ENCODE measurements around the gene OVOL1.

The OVOL1 gene

DNA sequence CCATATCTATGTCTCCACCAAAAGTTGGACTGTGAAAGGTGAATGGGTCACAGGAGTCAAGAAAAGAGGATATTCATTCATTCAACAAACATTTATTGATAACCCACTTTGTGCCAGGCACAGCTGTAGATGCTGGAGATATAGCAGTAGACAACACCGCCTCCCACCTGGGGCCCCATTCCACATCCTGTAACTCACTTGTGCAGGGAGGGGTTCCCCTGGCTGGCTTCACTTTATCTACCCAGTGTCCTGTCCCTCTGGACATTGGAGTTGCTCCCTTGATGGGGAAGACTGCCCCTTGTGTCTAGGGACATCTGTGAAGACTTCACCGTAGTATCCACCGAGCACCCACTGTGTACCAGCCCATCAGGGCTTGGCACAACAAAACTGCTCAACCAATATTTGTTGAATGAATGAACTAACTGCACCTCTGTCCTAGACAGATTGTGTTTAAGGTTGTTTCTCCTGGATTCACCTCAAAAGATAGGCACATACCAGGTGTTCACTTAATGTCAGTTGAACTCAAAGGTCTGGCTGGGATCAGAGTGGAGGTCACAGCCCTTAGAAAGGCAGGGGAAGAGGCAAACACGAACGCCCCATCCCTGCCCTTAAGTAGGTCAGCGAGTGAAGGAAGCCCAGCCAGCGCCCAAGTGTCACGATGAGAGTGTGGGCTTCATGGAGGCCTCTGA is 1.4 kb upstream of the OVOL1 start:
- WGBS (ENCODE audit: insufficient coverage): 81% methylated on average over 3 of the region's 8 CpGs
- no peak overlapping the region for H3K27ac ChIP-seq (ENCODE audit: insufficient read depth in 1 of 2, low read depth in 1 of 2, low read length in 2 of 2, poor library complexity in 1 of 2, severe bottlenecking in 2 of 2)
- DNase-seq: no peak
- H3K36me3 ChIP-seq (ENCODE audit: control insufficient read depth in 4 of 4, insufficient read depth in 4 of 4, low read length in 3 of 4): no peaks in the 10 kb centered on the region
- H3K4me1 ChIP-seq (ENCODE audit: control extremely low read depth in 1 of 4, control insufficient read depth in 4 of 4, insufficient read depth in 4 of 4, low read length in 3 of 4): peaks cover 0 to 29% (median 27%) of the 10 kb centered on the region in 4 experiments
- peaks cover 0 to 81% (median 31%) of the 10 kb centered on the region in 5 experiments for H3K27me3 ChIP-seq (replicated peaks in 2 of 5; ENCODE audit: control insufficient read depth in 4 of 5, insufficient read depth in 5 of 5, low read length in 4 of 5)
- ChIA-PET POLR2A (no interaction called here), CTCF (interaction anchor here (0.8 to 10.9 kb wide), 5 partner anchors 18 to 104 kb away, joined by 3 to 137 read pairs (median 3); partner anchors contain the start of gene KAT5)
- H3K4me3 ChIP-seq (ENCODE audit: control insufficient read depth in 1 of 7, extremely low read depth in 1 of 7, insufficient read depth in 4 of 7, low read depth in 2 of 7, low read length in 6 of 7): no peak overlapping the region
- no peaks in the 10 kb centered on the region for H3K9me3 ChIP-seq (ENCODE audit: control extremely low read depth in 1 of 5, control insufficient read depth in 4 of 5, insufficient read depth in 2 of 5, low read depth in 1 of 5, low read length in 4 of 5)

DNA sequence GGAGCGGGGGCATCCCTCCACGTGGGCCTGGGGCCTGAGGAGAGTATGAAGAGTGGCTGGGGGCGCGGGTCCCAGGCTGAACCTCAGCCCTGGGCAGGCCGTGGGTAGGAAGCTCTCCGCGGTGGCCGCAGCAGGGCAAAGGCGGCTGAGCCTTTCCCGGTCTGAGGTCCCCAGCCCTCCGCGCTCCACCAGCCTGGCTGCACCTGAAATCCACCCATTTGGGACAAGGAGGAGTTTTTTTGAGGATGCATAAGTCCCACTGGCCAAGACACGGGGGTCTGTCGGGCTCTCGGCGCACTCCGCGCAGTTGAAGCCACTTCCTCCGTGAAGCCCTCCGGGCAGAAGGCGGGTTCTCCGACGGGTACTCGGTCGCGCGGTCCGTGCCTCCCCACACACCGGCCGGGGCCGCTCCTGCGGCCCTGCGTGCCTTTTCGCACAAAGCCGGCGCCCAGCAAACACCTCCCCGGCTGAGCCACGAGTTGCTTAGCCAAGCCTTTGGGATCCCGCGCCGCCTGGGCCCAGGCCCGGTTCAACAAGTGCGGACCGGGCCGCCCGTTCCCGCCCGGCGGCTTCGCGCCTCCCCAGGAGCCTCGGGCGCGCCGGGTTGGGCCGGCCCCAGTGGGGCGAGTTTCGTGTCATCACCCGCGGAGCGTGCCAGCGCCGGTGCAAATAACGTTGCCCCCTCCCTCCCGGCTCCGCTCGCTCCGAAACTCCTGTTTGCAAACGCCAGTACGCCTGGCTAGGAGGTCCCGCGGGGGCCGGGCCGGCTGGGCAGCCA is 666 bp upstream of the OVOL1 start:
- peak overlapping the region in 3 of 7 experiments; percentile 23 to 36 (median 28) for H3K4me3 ChIP-seq (ENCODE audit: control insufficient read depth in 1 of 7, extremely low read depth in 1 of 7, insufficient read depth in 4 of 7, low read depth in 2 of 7, low read length in 6 of 7)
- peaks cover 0 to 33% (median 31%) of the 10 kb centered on the region in 4 experiments for H3K4me1 ChIP-seq (ENCODE audit: control extremely low read depth in 1 of 4, control insufficient read depth in 4 of 4, insufficient read depth in 4 of 4, low read length in 3 of 4)
- DNase-seq: peak in 1 of 3 donors; percentile 41
- H3K27ac ChIP-seq (ENCODE audit: insufficient read depth in 1 of 2, low read depth in 1 of 2, low read length in 2 of 2, poor library complexity in 1 of 2, severe bottlenecking in 2 of 2): no peak overlapping the region
- POLR2A ChIA-PET: no interaction called here
- CTCF ChIA-PET: interaction anchor here (1.0 kb wide), 1 partner anchor 74 kb away, joined by 3 read pairs; the partner anchor contains the start of gene KAT5
- H3K9me3 ChIP-seq (ENCODE audit: control extremely low read depth in 1 of 5, control insufficient read depth in 4 of 5, insufficient read depth in 2 of 5, low read depth in 1 of 5, low read length in 4 of 5): no peaks in the 10 kb centered on the region
- H3K36me3 ChIP-seq (ENCODE audit: control insufficient read depth in 4 of 4, insufficient read depth in 4 of 4, low read length in 3 of 4): no peaks in the 10 kb centered on the region
- 12% methylated on average over 74 of the region's 74 CpGs for WGBS (ENCODE audit: insufficient coverage)
- peaks cover 0 to 81% (median 31%) of the 10 kb centered on the region in 5 experiments for H3K27me3 ChIP-seq (replicated peaks in 2 of 5; ENCODE audit: control insufficient read depth in 4 of 5, insufficient read depth in 5 of 5, low read length in 4 of 5)

DNA sequence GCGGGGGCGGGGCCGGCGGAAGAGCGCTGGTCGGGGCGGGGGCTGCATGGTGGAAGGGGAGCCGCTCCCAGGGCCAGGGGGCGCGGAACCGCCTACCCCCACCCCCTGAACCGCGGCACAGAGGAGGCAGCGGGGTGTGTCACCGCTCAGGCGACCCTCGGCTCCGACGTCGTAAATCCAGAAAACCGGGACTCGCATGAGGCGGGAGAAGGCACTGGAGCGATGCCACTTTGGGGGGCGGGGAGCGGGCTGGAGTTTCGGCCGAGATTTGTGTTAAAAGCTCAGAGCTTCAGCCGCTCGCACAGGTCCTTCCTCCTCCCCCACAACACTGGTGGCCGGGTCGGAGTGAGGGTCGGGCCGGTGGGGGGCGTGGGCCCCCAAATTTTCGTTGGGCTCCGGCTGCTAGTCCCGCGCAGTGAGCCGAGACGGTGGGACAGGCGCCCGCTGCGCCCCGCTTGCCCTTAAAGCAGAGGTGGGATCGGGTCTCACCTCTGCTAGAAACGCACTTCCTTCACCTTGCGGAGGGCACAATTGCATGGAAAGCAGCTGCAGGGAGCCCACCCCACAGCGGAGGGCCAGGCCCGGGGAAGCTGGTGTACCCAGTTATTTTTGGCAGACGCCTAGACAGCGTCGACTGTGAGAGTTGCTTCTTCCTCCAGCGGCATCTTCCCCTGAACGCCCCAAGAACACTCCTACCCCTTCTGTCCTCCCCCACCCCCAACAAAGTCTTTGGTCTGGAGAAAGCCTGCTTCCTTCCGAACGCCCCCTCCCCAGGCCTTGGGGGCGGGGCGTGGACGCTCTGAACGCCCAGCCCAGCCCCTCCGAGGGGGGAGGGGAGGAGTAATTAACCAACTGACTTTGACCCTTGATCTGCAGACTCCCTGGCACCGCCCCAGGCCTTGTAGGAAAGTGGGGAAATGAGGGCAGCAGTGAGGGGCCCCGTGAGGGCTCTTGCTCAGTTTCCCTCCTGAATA is 1.1 kb downstream of the OVOL1 start:
- Histone ChIP-seq H3K36me3 (ENCODE audit: control insufficient read depth in 4 of 4, insufficient read depth in 4 of 4, low read length in 3 of 4) (no peaks in the 10 kb centered on the region), H3K4me1 (ENCODE audit: control extremely low read depth in 1 of 4, control insufficient read depth in 4 of 4, insufficient read depth in 4 of 4, low read length in 3 of 4) (peaks cover 0 to 42% (median 38%) of the 10 kb centered on the region in 4 experiments), H3K27me3 (replicated peaks in 2 of 5; ENCODE audit: control insufficient read depth in 4 of 5, insufficient read depth in 5 of 5, low read length in 4 of 5) (peaks cover 0 to 65% (median 30%) of the 10 kb centered on the region in 5 experiments), H3K27ac (ENCODE audit: insufficient read depth in 1 of 2, low read depth in 1 of 2, low read length in 2 of 2, poor library complexity in 1 of 2, severe bottlenecking in 2 of 2) (no peak overlapping the region), H3K4me3 (ENCODE audit: control insufficient read depth in 1 of 7, extremely low read depth in 1 of 7, insufficient read depth in 4 of 7, low read depth in 2 of 7, low read length in 6 of 7) (peak overlapping the region in 3 of 7 experiments; percentile 8 to 32 (median 12)), H3K9me3 (ENCODE audit: control extremely low read depth in 1 of 5, control insufficient read depth in 4 of 5, insufficient read depth in 2 of 5, low read depth in 1 of 5, low read length in 4 of 5) (no peaks in the 10 kb centered on the region)
- ChIA-PET CTCF (interaction anchor here (1.1 to 7.5 kb wide), 3 partner anchors 10 to 29 kb away, joined by 3 to 81 read pairs (median 7); partner anchors contain the start of gene AP5B1), POLR2A (no interaction called here)
- DNase-seq: peak in 1 of 3 donors; percentile 36
- 4% methylated on average over 53 of the region's 64 CpGs for WGBS (ENCODE audit: insufficient coverage)

DNA sequence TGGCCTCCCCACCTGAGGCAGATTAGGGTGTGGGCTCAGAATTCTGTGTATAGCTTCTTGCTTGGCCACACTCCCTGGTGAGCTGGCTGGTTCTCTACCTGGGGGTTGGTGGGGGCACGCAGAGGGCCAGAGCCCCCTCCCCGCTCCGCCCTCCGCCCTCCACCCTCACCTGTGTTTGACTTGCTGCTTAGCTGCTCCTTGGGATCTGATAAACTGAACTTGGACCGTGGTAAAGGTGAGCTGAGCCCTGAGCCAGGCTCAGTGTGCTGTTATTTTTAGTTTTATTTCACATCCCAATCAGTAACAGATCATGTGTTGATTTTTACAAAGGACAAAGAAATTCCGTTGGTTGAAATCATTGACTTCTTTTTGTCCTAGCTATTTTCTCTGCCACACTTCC is 2.0 kb downstream of the OVOL1 start:
- ChIA-PET CTCF (interaction anchor here (1.1 to 7.5 kb wide), 3 partner anchors 11 to 28 kb away, joined by 3 to 81 read pairs (median 7); partner anchors contain the start of gene AP5B1), POLR2A (no interaction called here)
- no peak for DNase-seq
- H3K27ac ChIP-seq (ENCODE audit: insufficient read depth in 1 of 2, low read depth in 1 of 2, low read length in 2 of 2, poor library complexity in 1 of 2, severe bottlenecking in 2 of 2): no peak overlapping the region
- H3K9me3 ChIP-seq (ENCODE audit: control extremely low read depth in 1 of 5, control insufficient read depth in 4 of 5, insufficient read depth in 2 of 5, low read depth in 1 of 5, low read length in 4 of 5): no peaks in the 10 kb centered on the region
- H3K4me1 ChIP-seq (ENCODE audit: control extremely low read depth in 1 of 4, control insufficient read depth in 4 of 4, insufficient read depth in 4 of 4, low read length in 3 of 4): peaks cover 0 to 42% (median 38%) of the 10 kb centered on the region in 4 experiments
- H3K36me3 ChIP-seq (ENCODE audit: control insufficient read depth in 4 of 4, insufficient read depth in 4 of 4, low read length in 3 of 4): no peaks in the 10 kb centered on the region
- H3K27me3 ChIP-seq (replicated peaks in 2 of 5; ENCODE audit: control insufficient read depth in 4 of 5, insufficient read depth in 5 of 5, low read length in 4 of 5): peaks cover 0 to 60% (median 28%) of the 10 kb centered on the region in 5 experiments
- no peak overlapping the region for H3K4me3 ChIP-seq (ENCODE audit: control insufficient read depth in 1 of 7, extremely low read depth in 1 of 7, insufficient read depth in 4 of 7, low read depth in 2 of 7, low read length in 6 of 7)
- WGBS (ENCODE audit: insufficient coverage): 98% methylated on average over 5 of the region's 6 CpGs

DNA sequence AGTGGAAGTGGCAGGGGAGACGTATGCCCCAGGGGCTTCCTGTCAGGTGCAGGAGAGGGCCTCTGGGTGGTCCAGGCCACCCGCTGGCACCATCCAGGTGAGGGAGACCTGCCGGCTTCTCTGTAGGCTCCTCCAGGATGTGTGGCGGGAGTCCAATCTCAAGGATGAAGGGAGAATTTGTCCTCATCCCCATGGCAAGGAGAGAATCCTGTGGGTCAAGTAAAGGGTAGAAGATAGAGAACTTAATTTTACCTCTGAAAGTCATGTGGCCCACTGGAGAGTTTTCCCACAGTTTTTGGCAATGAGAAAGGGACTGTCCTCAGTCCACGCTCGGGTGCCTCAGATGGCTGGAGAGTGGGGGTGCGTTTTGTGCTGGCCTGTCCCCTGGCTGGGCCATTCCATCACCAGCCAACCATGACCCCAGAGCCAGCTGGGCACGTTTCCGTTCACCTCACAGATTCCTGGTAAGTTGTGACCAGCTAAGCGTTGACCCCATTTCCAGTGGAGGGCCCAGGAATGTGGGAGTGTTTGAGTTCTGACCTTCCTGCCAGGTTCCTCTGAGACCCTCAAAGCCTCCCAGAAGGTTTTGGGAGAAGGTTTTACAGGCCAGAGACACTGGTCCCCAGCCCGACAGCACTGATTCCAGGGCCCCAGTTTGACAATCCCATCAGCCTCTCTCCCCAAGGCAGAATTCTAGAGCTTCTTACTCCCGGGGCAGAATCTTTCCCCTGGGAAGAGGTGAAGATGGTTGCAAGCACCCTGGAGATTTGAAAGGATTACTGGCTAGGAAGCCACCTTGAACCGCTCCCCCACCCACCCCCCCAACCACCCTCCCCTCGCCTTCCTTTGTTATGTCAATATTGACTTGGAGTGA is 2.6 kb downstream of the OVOL1 start:
- Histone ChIP-seq H3K36me3 (ENCODE audit: control insufficient read depth in 4 of 4, insufficient read depth in 4 of 4, low read length in 3 of 4) (no peaks in the 10 kb centered on the region), H3K9me3 (ENCODE audit: control extremely low read depth in 1 of 5, control insufficient read depth in 4 of 5, insufficient read depth in 2 of 5, low read depth in 1 of 5, low read length in 4 of 5) (no peaks in the 10 kb centered on the region), H3K4me1 (ENCODE audit: control extremely low read depth in 1 of 4, control insufficient read depth in 4 of 4, insufficient read depth in 4 of 4, low read length in 3 of 4) (peaks cover 0 to 42% (median 38%) of the 10 kb centered on the region in 4 experiments), H3K27ac (ENCODE audit: insufficient read depth in 1 of 2, low read depth in 1 of 2, low read length in 2 of 2, poor library complexity in 1 of 2, severe bottlenecking in 2 of 2) (no peak overlapping the region), H3K4me3 (ENCODE audit: control insufficient read depth in 1 of 7, extremely low read depth in 1 of 7, insufficient read depth in 4 of 7, low read depth in 2 of 7, low read length in 6 of 7) (no peak overlapping the region), H3K27me3 (replicated peaks in 2 of 5; ENCODE audit: control insufficient read depth in 4 of 5, insufficient read depth in 5 of 5, low read length in 4 of 5) (peaks cover 0 to 53% (median 28%) of the 10 kb centered on the region in 5 experiments)
- DNase-seq: no peak
- ChIA-PET CTCF (interaction anchor here (1.2 to 7.5 kb wide), 7 partner anchors 12 to 29 kb away, joined by 4 to 81 read pairs (median 7); partner anchors contain the start of gene AP5B1), POLR2A (interaction anchor here (2.3 kb wide), 1 partner anchor 9 kb away, joined by 10 read pairs; the partner anchor contains the start of gene AP5B1)
- 93% methylated on average over 7 of the region's 14 CpGs for WGBS (ENCODE audit: insufficient coverage)
